ENCODE data around the gene SP3. TPM values are rescaled to one million over a fixed set of nuclear protein-coding genes. Genes with fewer than 3 reads are reported as not detected.

The SP3 gene
- total and polyA plus RNA-seq, 9 of the 15 experiments (the other 6 are each of a cell fraction or from before 2014, with no cell fraction given): 12.0 to 106 (median 74.9) TPM

DNA sequence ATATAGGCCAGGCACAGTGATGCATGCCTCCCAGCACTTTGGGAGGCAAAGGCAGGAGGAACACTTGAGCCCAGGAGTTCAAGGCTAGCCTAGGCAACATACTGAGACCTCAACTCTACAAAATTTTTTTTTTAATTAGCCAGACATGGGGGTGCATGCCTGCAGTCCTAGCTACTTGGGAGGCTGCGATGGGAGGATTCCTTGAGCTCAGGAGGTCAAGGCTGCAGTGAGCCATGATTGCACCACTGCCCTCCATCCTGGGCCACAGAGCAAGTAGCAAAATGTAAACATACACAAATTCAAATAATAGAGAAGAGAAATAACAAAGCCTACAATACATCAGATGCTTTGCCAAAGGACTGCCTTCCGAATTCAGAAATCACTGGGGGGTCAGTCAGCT lies 7.0 kb upstream of the SP3 start:
- no peak for DNase-seq (ENCODE audit: extremely low read depth in 1 of 4, low spot score in 3 of 4)
- H3K9me3 ChIP-seq (replicated peaks; ENCODE audit: control insufficient read depth, insufficient read depth, low read depth, low read length): no peaks in the 10 kb centered on the region
- no peaks in the 10 kb centered on the region for H3K79me2 ChIP-seq (ENCODE audit: control insufficient read depth, insufficient read depth, low read length)
- no peak overlapping the region for H3K4me3 ChIP-seq
- in situ Hi-C loops (cut with MboI) (no loop called here), intact Hi-C loops (cut with micrococcal nuclease) (no loop called here)
- H3K4me1 ChIP-seq (replicated peaks in 1 of 2; ENCODE audit: control insufficient read depth in 2 of 2, insufficient read depth in 2 of 2, low read length in 2 of 2): peaks cover 4 to 18% of the 10 kb centered on the region in 2 experiments; a peak in 4 of 5 replicates
- no TSS peak for BruUV-seq (replicated peaks)
- no peak overlapping the region for H3K4me2 ChIP-seq (ENCODE audit: insufficient read depth, low read length)
- H3K27me3 ChIP-seq (ENCODE audit: control insufficient read depth in 2 of 2, insufficient read depth in 2 of 2, low read length in 2 of 2): no peaks in the 10 kb centered on the region
- no peak overlapping the region for H2AFZ ChIP-seq (ENCODE audit: low read depth, low read length)
- H4K20me1 ChIP-seq (replicated peaks; ENCODE audit: control insufficient read depth, insufficient read depth, low read length): no peaks in the 10 kb centered on the region
- FAIRE-seq: no peak
- H3K36me3 ChIP-seq (ENCODE audit: control insufficient read depth, insufficient read depth, low read length): no peaks in the 10 kb centered on the region
- 40% methylated on average over 2 of the region's 2 CpGs for WGBS (ENCODE audit: insufficient coverage, low coverage, missing lambda C conversion rate)
- POLR2A ChIA-PET: interaction anchor here (0.7 to 1.3 kb wide), 3 partner anchors 10 to 19 kb away, joined by 3 read pairs; no protein-coding TSS in a partner anchor
- H3K27ac ChIP-seq (ENCODE audit: extremely low read depth, low read depth, low read length): no peak overlapping the region
- no peak for ATAC-seq
- no peak overlapping the region for H3K9ac ChIP-seq (ENCODE audit: insufficient read depth in 1 of 2, low read depth in 2 of 2, low read length in 2 of 2)
- no peaks in the 10 kb centered on the region for H3K9me1 ChIP-seq (ENCODE audit: control insufficient read depth, insufficient read depth, low read length)
- CTCF ChIA-PET (ENCODE audit: low intra/inter-chr PET ratio): no interaction called here
- TF ChIP-seq, protein P1, sequence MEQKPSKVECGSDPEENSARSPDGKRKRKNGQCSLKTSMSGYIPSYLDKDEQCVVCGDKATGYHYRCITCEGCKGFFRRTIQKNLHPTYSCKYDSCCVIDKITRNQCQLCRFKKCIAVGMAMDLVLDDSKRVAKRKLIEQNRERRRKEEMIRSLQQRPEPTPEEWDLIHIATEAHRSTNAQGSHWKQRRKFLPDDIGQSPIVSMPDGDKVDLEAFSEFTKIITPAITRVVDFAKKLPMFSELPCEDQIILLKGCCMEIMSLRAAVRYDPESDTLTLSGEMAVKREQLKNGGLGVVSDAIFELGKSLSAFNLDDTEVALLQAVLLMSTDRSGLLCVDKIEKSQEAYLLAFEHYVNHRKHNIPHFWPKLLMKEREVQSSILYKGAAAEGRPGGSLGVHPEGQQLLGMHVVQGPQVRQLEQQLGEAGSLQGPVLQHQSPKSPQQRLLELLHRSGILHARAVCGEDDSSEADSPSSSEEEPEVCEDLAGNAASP (IDR thresholded peaks at IDR 0.05): no peak
- TF ChIP-seq ZNF140 (CRISPR knock-in tag; IDR thresholded peaks at IDR 0.05) (no peak), CCAR2 (IDR thresholded peaks at IDR 0.05; ENCODE audit: low read depth, low read length) (no peak), TEAD4 (IDR thresholded peaks at IDR 0.05; ENCODE audit: low read length) (no peak), TEAD4 (CRISPR knock-in tag; IDR thresholded peaks at IDR 0.05; ENCODE audit: borderline replicate concordance) (no peak), XRCC3 (IDR thresholded peaks at IDR 0.05) (no peak), ZNF444 (CRISPR knock-in tag; IDR thresholded peaks at IDR 0.05) (no peak), HDAC8 (tag; IDR thresholded peaks at IDR 0.05) (no peak), ASH1L (IDR thresholded peaks at IDR 0.05; ENCODE audit: borderline replicate concordance, low read depth, partially characterized antibody) (no peak), GTF2F1 (IDR thresholded peaks at IDR 0.05; ENCODE audit: low read depth, low read length) (no peak), HNRNPL (IDR thresholded peaks at IDR 0.05; ENCODE audit: low read depth, low read length) (no peak), E2F3 (CRISPR knock-in tag; IDR thresholded peaks at IDR 0.05) (no peak), ZNF12 (CRISPR knock-in tag; IDR thresholded peaks at IDR 0.05) (no peak), TBP (optimal IDR thresholded peaks at IDR 0.05; ENCODE audit: low read depth, low read length) (no peak)
- TF ChIP-seq, protein P2, sequence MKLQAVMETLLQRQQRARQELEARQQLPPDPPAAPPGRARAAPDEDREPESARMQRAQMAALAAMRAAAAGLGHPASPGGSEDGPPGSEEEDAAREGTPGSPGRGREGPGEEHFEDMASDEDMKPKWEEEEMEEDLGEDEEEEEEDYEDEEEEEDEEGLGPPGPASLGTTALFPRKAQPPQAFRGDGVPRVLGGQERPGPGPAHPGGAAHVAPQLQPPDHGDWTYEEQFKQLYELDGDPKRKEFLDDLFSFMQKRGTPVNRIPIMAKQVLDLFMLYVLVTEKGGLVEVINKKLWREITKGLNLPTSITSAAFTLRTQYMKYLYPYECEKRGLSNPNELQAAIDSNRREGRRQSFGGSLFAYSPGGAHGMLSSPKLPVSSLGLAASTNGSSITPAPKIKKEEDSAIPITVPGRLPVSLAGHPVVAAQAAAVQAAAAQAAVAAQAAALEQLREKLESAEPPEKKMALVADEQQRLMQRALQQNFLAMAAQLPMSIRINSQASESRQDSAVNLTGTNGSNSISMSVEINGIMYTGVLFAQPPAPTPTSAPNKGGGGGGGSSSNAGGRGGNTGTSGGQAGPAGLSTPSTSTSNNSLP (IDR thresholded peaks at IDR 0.05; ENCODE audit: borderline replicate concordance, low read depth, low read length): no peak
- TF ChIP-seq, protein P3, sequence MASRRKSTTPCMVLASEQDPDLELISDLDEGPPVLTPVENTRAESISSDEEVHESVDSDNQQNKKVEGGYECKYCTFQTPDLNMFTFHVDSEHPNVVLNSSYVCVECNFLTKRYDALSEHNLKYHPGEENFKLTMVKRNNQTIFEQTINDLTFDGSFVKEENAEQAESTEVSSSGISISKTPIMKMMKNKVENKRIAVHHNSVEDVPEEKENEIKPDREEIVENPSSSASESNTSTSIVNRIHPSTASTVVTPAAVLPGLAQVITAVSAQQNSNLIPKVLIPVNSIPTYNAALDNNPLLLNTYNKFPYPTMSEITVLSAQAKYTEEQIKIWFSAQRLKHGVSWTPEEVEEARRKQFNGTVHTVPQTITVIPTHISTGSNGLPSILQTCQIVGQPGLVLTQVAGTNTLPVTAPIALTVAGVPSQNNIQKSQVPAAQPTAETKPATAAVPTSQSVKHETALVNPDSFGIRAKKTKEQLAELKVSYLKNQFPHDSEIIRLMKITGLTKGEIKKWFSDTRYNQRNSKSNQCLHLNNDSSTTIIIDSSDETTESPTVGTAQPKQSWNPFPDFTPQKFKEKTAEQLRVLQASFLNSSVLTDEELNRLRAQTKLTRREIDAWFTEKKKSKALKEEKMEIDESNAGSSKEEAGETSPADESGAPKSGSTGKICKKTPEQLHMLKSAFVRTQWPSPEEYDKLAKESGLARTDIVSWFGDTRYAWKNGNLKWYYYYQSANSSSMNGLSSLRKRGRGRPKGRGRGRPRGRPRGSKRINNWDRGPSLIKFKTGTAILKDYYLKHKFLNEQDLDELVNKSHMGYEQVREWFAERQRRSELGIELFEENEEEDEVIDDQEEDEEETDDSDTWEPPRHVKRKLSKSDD (conservative IDR thresholded peaks at IDR 0.05; ENCODE audit: low read length): no peak

All from K562 (cell line).